ENCODE data around the gene SGCD.

DNA sequence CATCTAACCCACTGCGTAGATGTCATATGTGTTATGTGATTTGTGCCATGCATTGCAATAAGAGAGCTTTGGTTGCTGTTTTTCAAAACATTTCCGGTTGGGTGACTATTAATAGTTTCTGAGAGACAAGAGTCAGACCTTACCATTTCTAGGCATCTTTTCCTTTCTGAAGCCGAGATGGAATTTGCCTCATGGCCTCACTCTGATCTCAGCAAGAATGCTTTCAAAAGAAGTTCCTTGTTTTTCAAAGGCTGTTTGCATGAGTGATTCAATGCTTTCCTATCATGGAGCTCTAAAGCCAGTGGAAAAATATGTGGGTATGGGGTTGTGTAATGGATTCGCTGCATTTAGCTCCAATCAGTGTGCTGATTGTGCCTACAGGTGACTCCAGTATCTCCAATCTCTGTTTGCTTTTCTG, 320.1 kb downstream of the SGCD start:
- TF ChIP-seq SIN3A (IDR thresholded peaks at IDR 0.05; ENCODE audit: borderline replicate concordance, low read depth, low read length) (no peak), FOXM1 (IDR thresholded peaks at IDR 0.05; ENCODE audit: low read depth) (no peak), MEF2A (IDR thresholded peaks at IDR 0.05; ENCODE audit: borderline replicate concordance, low read depth) (no peak), CTCF (IDR thresholded peaks at IDR 0.05) (no peak), YY1 (IDR thresholded peaks at IDR 0.05; ENCODE audit: low read depth) (no peak), MAX (IDR thresholded peaks at IDR 0.05; ENCODE audit: low read depth) (no peak), EZH2phosphoT487 (IDR thresholded peaks at IDR 0.05; ENCODE audit: borderline replicate concordance, low read depth) (no peak), EP300 (IDR thresholded peaks at IDR 0.05; ENCODE audit: borderline replicate concordance in 1 of 2, low read depth in 1 of 2, low read length in 1 of 2) (no peak), RXRA (IDR thresholded peaks at IDR 0.05; ENCODE audit: borderline replicate concordance, low read depth) (no peak), ZBTB33 (IDR thresholded peaks at IDR 0.05; ENCODE audit: borderline replicate concordance, low read depth) (no peak)
- TF ChIP-seq, protein P1, sequence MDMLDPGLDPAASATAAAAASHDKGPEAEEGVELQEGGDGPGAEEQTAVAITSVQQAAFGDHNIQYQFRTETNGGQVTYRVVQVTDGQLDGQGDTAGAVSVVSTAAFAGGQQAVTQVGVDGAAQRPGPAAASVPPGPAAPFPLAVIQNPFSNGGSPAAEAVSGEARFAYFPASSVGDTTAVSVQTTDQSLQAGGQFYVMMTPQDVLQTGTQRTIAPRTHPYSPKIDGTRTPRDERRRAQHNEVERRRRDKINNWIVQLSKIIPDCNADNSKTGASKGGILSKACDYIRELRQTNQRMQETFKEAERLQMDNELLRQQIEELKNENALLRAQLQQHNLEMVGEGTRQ (IDR thresholded peaks at IDR 0.05; ENCODE audit: borderline replicate concordance, low read depth, low read length): no peak

Measured in SK-N-SH (cell line).